Measurements from ENCODE around the gene AUNIP.

The AUNIP gene

GRCh38 chr1:25885602-25886001 is 26.3 kb upstream of the AUNIP start:
- DNase-seq = no peak

GRCh38 chr1:25881266-25881665 is 22.0 kb upstream of the AUNIP start:
- DNase-seq = no peak

- DNase-seq = no peak
These were observed 21.3 kb upstream of the AUNIP start for GRCh38 chr1:25880518-25880917.

- no peak for DNase-seq
These were observed 20.4 kb upstream of the AUNIP start for GRCh38 chr1:25879675-25880074.

- DNase-seq = no peak
These were observed 19.4 kb upstream of the AUNIP start for GRCh38 chr1:25878690-25879089.

GRCh38 chr1:25877155-25877554 is 17.9 kb upstream of the AUNIP start:
- no peak for DNase-seq

GRCh38 chr1:25876693-25877077 is 17.4 kb upstream of the AUNIP start:
- no peak for DNase-seq

- DNase-seq = no peak
These were observed 16.8 kb upstream of the AUNIP start for GRCh38 chr1:25875856-25876692.

- DNase-seq = peak; percentile 45
These were observed 16.0 kb upstream of the AUNIP start, which contains the start of gene PAQR7 for GRCh38 chr1:25875154-25875855. TSS of gene PAQR7 (minus strand) at chr1:25875708. CDS start at chr1:25863839, 11,869 bp downstream.

- DNase-seq = no peak
These were observed 15.4 kb upstream of the AUNIP start for GRCh38 chr1:25874635-25875153.

- no peak for DNase-seq
These were observed 15.0 kb upstream of the AUNIP start for GRCh38 chr1:25874209-25874608.

- DNase-seq = no peak
These were observed 13.9 kb upstream of the AUNIP start for GRCh38 chr1:25873120-25873519.

- DNase-seq = no peak
These were observed 13.5 kb upstream of the AUNIP start for GRCh38 chr1:25872713-25873112.

- no peak for DNase-seq
These were observed 12.6 kb upstream of the AUNIP start for GRCh38 chr1:25871704-25872494.

- no peak for DNase-seq
These were observed 11.9 kb upstream of the AUNIP start for GRCh38 chr1:25871086-25871703.

GRCh38 chr1:25870614-25871013 is 11.4 kb upstream of the AUNIP start:
- DNase-seq = no peak

GRCh38 chr1:25869909-25870606 is 10.8 kb upstream of the AUNIP start:
- DNase-seq = no peak

- no peak for DNase-seq
These were observed 8.1 kb upstream of the AUNIP start for GRCh38 chr1:25867210-25867991.

GRCh38 chr1:25866288-25866687 is 7.0 kb upstream of the AUNIP start:
- DNase-seq = no peak

GRCh38 chr1:25864434-25864833 is 5.2 kb upstream of the AUNIP start:
- DNase-seq = no peak

All from activated CD4-positive, alpha-beta T cell treated with anti-CD3 and anti-CD28 coated beads, Interleukin-2, amount 50 U/mL, for 1 hour (primary cell).